ENCODE data around the gene GALNT15. TPM values are rescaled to one million over a fixed set of nuclear protein-coding genes. Genes with fewer than 3 reads are reported as not detected.

The GALNT15 gene
- total and polyA plus RNA-seq, 2 of the 4 experiments (the other 2 are of a cell fraction), result 12.8 to 19.7 TPM

DNA sequence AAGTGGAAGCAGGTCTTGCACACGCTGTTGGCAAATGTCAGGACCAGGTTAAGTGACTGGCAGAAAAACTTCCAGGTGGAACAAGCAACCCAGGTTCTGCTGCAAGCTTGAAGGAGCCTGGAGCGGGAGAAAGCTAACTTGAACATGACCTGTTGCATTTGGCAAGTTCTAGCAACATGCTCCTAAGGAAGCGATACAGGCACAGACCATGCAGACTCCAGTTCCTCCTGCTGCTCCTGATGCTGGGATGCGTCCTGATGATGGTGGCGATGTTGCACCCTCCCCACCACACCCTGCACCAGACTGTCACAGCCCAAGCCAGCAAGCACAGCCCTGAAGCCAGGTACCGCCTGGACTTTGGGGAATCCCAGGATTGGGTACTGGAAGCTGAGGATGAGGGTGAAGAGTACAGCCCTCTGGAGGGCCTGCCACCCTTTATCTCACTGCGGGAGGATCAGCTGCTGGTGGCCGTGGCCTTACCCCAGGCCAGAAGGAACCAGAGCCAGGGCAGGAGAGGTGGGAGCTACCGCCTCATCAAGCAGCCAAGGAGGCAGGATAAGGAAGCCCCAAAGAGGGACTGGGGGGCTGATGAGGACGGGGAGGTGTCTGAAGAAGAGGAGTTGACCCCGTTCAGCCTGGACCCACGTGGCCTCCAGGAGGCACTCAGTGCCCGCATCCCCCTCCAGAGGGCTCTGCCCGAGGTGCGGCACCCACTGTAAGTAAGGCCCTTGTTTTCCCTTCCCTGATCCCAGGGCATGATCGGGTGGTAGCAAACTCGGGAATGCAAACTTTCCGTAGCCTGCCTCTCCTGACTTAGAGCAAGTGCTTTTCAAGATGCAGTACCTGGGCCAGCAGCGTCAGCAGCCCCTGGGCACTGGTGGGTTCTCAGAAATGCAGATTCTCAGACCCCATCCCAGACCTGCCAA lies 759 bp downstream of the GALNT15 start:
- Histone ChIP-seq H3K9me1 (ENCODE audit: insufficient read depth, low read length) (peaks cover 39% of the 10 kb centered on the region), H2AK5ac (ENCODE audit: low read depth, low read length) (peak overlapping the region; percentile 88), H2BK120ac (ENCODE audit: low read depth, low read length) (peak overlapping the region; percentile 94), H3K18ac (ENCODE audit: low read depth, low read length) (peak overlapping the region; percentile 89), H2AK9ac (replicated peaks; ENCODE audit: low read depth, low read length, poor library complexity) (peak overlapping the region; percentile 77), H3K14ac (replicated peaks; ENCODE audit: low read depth, low read length) (peak overlapping the region; percentile 93), H2BK20ac (ENCODE audit: low read depth, low read length) (peak overlapping the region; percentile 93), H3K27me3 (ENCODE audit: control insufficient read depth, insufficient read depth, low read length) (no peaks in the 10 kb centered on the region), H3K36me3 (ENCODE audit: control insufficient read depth, insufficient read depth, low read length) (peaks cover 4% of the 10 kb centered on the region), H3K23ac (ENCODE audit: low read depth, low read length) (peak overlapping the region; percentile 95), H2BK15ac (ENCODE audit: low read depth, low read length) (peak overlapping the region; percentile 69; the same call in 2 of the 3 replicates), H4K5ac (ENCODE audit: low read depth, low read length) (peak overlapping the region; percentile 79), H3K9me3 (ENCODE audit: control insufficient read depth, insufficient read depth, low read length) (no peaks in the 10 kb centered on the region), H4K20me1 (ENCODE audit: insufficient read depth, low read length) (no peaks in the 10 kb centered on the region), H4K8ac (ENCODE audit: low read depth in 2 of 2, low read length in 2 of 2) (peak overlapping the region; percentile 67 to 87), H3K4me3 (ENCODE audit: insufficient read depth, low read depth, low read length) (peak overlapping the region; percentile 76), H3K79me1 (ENCODE audit: low read depth in 1 of 2, low read length in 2 of 2) (peaks cover 18 to 48% of the 10 kb centered on the region in 2 experiments), H2BK5ac (ENCODE audit: low read depth, low read length, poor library complexity, severe bottlenecking) (peak overlapping the region; percentile 93), H3K4me1 (ENCODE audit: control insufficient read depth, insufficient read depth, low read length) (peaks cover 38% of the 10 kb centered on the region), H3K4ac (ENCODE audit: low read depth, low read length) (peak overlapping the region; percentile 99), H2AFZ (replicated peaks; ENCODE audit: low read length, poor library complexity) (peak overlapping the region; percentile 64), H3K4me2 (ENCODE audit: low read depth, low read length) (peak overlapping the region; percentile 78), H4K91ac (ENCODE audit: insufficient read depth, low read depth, low read length) (peak overlapping the region; percentile 99), H3K56ac (ENCODE audit: extremely low read depth, insufficient read depth, low read length) (peak overlapping the region; percentile 83), H3K9ac (ENCODE audit: low read depth, low read length) (peak overlapping the region; percentile 96), H3K27ac (ENCODE audit: insufficient read depth, low read length) (peak overlapping the region; percentile 85)
- ATAC-seq (ENCODE audit: low read depth) (no peak), DNase-seq (no peak)
- 89% methylated on average over 10 of the region's 19 CpGs; no CpG with 5 or more reads in 1 of the 2 experiments for WGBS, 2 experiments (ENCODE audit: extremely low coverage in 2 of 2, insufficient read length in 1 of 2)
- in situ Hi-C loops (cut with MboI; ENCODE audit: low sequenced_read_pairs), result loop anchor here (5.0 kb wide), 1 partner anchor 113 kb away; no protein-coding TSS in a partner anchor
- BruUV-seq (replicated peaks), result TSS peak; percentile 96
- intact Hi-C loops (cut with micrococcal nuclease), result loop anchor here (1.0 to 2.0 kb wide), 6 partner anchors 26 to 315 kb away; no protein-coding TSS in a partner anchor
- CTCF ChIA-PET, result interaction anchor here (1.2 to 1.6 kb wide), 4 partner anchors 50 to 126 kb away, joined by 3 to 7 read pairs (median 4); no protein-coding TSS in a partner anchor
- dilution Hi-C loops (cut with HindIII; ENCODE audit: low sequenced_read_pairs, unreplicated experiment), result no loop called here
- POLR2A ChIA-PET (ENCODE audit: unreplicated experiment), result interaction anchor here (1.0 kb wide), 1 partner anchor 45 kb away, joined by 3 read pairs; no protein-coding TSS in a partner anchor
- TF ChIP-seq POLR2A (IDR thresholded peaks at IDR 0.05; ENCODE audit: low read depth, low read length) (0 out of 2 replicates have a peak, but pooled peaks have one; percentile 10), CEBPB (IDR thresholded peaks at IDR 0.05; ENCODE audit: low read depth, low read length) (no peak)
